GM19240 (cell line): ENCODE results near the gene GPX6.
"Not testable (repeated sequence)": the region's sequence is repeated elsewhere in the genome, so short reads cannot be mapped to it uniquely, and the experiment has no call there.

Experiments
- DNase-seq: peaks from one replicate; pipeline ENCODE4 v3.0.0; 2011; ENCODE audit warnings: low spot score; ENCODE audit not compliant: insufficient read length

The GPX6 gene

DNA sequence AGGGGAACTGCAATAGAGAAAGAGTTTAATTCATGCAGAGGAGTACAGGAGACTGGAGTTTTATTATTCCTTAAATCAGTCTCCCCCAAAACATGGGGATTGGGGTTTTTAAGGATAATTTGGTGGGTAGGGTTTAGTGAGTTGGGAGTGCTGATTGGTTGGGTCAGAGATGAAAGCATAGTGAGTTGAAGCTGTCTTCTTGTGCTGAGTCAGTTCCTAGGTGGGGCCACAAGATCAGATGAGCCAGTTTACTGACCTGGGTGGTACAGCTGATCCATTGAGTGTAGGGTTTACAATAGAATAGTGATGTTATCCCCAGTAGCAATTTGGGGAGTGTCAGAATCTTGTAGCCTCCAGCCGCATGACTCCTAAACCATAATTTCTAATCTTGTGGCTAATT, 29.1 kb downstream of the GPX6 start:
- no peak for DNase-seq

DNA sequence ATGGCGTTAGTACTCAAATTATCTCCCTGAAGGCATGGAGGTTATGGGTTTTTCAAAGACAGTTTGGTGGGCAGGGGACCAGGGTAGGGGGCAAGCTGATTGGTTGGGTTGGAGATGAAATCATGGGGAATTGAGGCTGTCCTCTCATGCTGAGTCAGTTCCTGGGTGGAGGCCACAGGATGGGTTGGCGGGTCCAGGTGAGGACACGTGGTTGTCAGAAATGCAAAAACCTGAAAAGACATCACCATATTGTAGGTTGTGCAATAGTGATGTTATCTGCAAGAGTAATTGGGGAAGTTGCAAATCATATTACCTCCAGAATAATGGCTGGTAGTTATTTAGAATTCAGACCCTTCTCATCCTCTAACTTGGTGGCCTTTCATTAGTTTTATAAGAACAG, 30.1 kb downstream of the GPX6 start:
- no peak for DNase-seq

DNA sequence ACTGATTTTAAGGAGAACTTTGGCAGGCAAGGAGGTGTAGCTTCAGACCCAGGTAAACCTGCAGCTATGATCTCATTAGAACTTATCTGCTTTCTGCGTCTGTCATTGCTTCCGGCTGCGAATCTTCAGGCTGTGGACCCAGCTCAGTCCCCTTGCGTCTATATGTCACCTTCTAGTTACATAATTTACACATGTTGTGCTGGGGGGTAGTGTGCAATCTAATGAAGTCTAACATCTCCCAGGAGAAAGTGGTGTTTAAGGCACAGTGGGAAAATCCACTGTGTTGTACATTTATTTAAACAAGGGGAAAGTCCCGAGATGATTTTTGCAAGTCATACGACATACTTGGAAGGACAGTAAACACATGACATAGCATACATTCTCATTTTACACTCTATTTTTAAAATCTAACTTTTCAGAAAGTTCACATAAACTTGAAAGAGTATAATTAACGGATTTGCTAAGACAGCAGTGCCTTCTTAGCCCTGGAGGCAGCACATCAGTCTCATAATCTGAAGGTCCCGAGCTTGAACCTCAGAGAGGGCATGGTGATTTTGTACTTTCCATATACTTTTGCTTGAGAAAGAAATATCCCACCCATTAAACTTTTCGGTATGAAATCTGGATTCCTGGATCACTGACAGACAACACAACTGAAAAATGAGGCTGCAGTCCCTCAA, 35.2 kb downstream of the GPX6 start:
- DNase-seq, result no peak

DNA sequence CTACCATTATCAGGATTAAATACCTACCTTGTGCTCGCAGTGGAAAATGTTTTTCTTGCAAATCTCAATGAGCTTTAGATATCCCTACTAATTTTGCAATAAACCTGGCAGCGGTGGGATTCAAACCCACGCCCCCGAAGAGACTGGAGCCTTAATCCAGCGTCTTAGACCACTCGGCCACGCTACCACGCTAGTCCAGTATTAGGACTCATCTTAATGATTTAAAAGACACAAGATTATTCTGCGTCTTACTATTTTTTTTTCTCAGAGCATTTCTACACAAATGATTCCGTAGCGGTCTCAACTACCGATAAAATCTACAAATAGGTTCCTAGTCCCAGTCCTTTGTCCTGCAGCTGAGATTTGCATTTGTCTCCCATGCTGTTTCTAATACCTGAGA, 37.1 kb downstream of the GPX6 start:
- no peak for DNase-seq

DNA sequence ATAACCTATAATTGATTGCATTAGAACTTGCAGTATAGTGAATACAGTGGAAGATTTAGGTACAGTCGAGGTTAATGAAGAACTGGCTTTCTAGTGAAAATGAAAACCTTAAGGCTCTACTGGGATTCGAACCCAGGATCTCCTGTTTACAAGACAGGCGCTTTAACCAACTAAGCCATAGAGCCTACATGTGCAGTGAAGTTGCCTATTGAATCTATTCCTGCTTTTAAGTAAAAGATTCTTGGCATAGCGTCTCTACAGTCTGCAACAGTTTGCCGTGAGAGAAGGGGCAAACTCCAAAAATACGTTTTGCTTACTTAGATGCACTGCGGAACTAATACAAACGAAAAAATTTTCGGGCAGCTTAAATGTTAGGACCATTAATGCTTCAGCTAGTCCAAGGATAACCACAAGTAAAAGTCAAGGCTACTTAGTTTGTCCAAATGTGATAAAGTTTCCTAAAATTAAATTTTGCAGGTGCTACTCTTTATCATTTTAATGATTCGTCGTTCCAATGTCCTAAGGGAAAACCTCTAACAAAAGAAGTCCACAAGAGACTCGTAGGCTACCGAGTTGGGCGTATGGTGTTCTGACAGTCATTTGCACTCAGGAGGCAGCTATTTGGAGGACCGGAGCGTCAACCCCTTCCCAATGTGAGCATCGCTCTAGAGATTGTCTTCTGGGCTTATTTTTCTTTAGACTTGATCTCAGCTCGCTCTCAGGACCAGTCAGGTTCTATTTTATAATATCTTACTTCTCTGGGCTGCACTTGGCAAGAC, 41.0 kb downstream of the GPX6 start:
- no peak for DNase-seq

DNA sequence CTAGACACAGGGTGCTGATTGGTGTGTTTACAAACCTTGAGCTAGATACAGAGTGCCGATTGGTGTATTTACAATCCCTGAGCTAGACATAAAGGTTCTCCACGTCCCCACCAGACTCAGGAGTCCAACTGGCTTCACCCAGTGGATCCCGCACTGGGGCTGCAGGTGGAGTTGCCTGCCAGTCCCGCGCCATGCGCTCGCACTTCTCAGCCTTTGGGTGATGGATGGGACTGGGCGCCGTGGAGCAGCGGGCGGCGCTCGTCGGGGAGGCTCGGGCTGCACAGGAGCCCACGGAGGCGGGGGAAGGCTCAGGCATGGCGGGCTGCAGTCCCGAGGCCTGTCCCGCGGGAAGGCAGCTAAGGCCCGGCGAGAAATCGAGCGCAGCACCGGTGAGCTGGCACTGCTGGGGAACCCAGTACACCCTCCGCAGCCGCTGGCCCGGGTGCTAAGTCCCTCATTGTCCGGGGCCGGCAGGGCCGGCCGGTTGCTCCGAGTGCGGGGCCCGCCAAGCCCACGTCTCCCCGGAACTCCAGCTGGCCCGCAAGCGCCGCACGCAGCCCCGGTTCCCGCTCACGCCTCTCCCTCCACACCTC, 46.3 kb downstream of the GPX6 start:
- not testable (repeated sequence) for DNase-seq

DNA sequence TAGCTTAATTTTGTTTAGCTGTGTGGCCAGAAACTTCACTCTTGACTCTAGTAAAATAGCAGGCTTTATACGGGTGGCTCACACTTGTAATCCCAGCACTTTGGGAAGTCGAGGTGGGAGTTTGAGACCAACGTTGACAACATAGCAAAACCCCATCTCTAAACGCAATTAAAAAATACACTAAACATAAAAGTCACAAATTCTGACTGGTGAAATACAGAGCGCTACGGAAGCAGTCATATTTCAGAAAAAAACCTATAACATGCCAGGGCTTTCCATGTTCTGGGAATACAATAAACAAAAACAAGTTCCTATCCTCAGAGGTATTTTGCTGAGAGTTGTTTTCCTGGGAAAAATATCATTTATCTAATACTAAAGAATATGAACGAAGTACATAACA, 47.5 kb downstream of the GPX6 start:
- no peak for DNase-seq

DNA sequence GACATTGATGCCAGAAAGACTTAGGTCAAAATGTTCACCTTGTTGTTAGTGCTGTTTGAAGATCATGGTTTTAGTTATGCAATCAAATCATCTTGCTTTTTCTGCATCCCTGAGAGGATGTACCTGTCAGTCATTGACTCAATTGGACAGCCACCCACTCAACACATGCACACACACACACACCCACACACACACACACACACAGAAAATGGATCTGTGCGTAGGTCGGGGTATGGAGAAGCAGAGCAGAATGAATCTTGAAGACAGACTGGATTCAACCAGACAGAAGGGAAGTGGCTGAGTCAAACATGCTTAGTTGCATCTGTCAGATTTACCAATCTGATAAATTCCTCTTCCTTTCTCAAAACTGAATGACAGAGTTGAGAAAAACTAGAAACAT, 53.2 kb downstream of the GPX6 start:
- no peak for DNase-seq

DNA sequence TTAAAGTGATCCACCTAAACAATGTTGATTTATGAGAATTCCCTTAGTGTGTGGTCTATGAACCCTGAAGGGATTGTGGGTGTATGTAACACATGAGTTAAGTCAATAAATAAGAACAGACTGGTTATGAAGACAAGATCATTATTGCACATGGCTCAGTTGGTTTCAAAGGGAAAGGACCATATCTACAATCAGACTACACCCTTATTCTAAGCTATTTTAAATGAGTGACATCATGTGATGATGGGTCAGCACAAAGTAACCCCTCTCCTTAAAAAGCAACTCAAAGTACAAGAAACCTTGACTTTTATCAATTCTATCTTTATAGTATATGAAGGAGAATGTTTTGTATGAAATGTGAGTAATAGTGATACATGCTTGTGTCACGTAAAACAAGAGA, 57.0 kb downstream of the GPX6 start:
- no peak for DNase-seq
